HepG2 (cell line): ENCODE measurements around the gene ZNRD2. TPM values are rescaled to one million over a fixed set of nuclear protein-coding genes. Genes with fewer than 3 reads are reported as not detected.

Source experiments
- ARID2 ChIP-seq: sonication (generic); formaldehyde crosslinking; IDR thresholded peaks from 2 replicates; pipeline ENCODE4 v1.8.1; 2022; ENCODE audit warnings: mild to moderate bottlenecking, missing genetic modification reagents, borderline replicate concordance
- E2F5 ChIP-seq: sonication (generic); formaldehyde crosslinking; conservative IDR thresholded peaks from 2 replicates; pipeline ENCODE4 v1.4.0; 2020; ENCODE audit warnings: missing genetic modification reagents
- EEA1 ChIP-seq: sonication (generic); formaldehyde crosslinking; IDR thresholded peaks from 2 replicates; pipeline ENCODE4 v1.5.1; 2020; ENCODE audit warnings: mild to moderate bottlenecking, missing genetic modification reagents, borderline replicate concordance
- FOXJ3 ChIP-seq: sonication (generic); formaldehyde crosslinking; IDR thresholded peaks from 2 replicates; pipeline ENCODE4 v1.4.0; 2020; ENCODE audit warnings: missing genetic modification reagents, mild to moderate bottlenecking, borderline replicate concordance
- GABPB1 ChIP-seq: IDR thresholded peaks from 2 replicates; pipeline ENCODE4 v1.6.1; 2016; ENCODE audit warnings: mild to moderate bottlenecking, missing genetic modification reagents, moderate library complexity, missing compliant biosample characterization
- KLF16 ChIP-seq, 2 experiments: sonication (generic) in 1 of 2; formaldehyde crosslinking in 1 of 2; IDR thresholded peaks; 2 replicates each; pipeline versions ENCODE4 v1.6.1 to v1.8.0; 2016 to 2023; ENCODE audit warnings: missing genetic modification reagents in 2 of 2, missing compliant biosample characterization in 1 of 2
- MIER2 ChIP-seq: IDR thresholded peaks from 2 replicates; pipeline ENCODE4 v1.6.1; 2016; ENCODE audit warnings: missing biosample characterization, missing genetic modification reagents
- NCOA5 ChIP-seq: sonication (generic); formaldehyde crosslinking; IDR thresholded peaks from 2 replicates; pipeline ENCODE4 v1.4.0; 2020; ENCODE audit warnings: missing genetic modification reagents
- SP1 ChIP-seq, 2 experiments: fragments of 450-650 bp in 1 of 2; sonication (generic) in 1 of 2; formaldehyde crosslinking in 1 of 2; IDR thresholded peaks; 2 replicates each; pipeline versions ENCODE4 v1.4.0 to v1.6.1; 2016 to 2020; ENCODE audit warnings: missing genetic modification reagents in 1 of 2
- SP4 ChIP-seq: sonication (generic); formaldehyde crosslinking; IDR thresholded peaks from 2 replicates; pipeline ENCODE4 v1.8.1; 2023; ENCODE audit warnings: mild to moderate bottlenecking, missing genetic modification reagents
- TFE3 ChIP-seq: IDR thresholded peaks from 2 replicates; pipeline ENCODE4 v1.6.1; 2016
- ZFX ChIP-seq: sonication (generic); formaldehyde crosslinking; IDR thresholded peaks from 2 replicates; pipeline ENCODE4 v1.4.0; 2020; ENCODE audit warnings: mild to moderate bottlenecking, low read depth, missing genetic modification reagents, moderate library complexity
- ZGPAT ChIP-seq: IDR thresholded peaks from 2 replicates; pipeline ENCODE4 v1.6.1; 2016; ENCODE audit warnings: mild to moderate bottlenecking
- ZNF235 ChIP-seq: sonication (generic); formaldehyde crosslinking; IDR thresholded peaks from 2 replicates; pipeline ENCODE4 v1.8.1; 2023; ENCODE audit warnings: mild to moderate bottlenecking, missing genetic modification reagents, borderline replicate concordance
- ZNF251 ChIP-seq: sonication (generic); formaldehyde crosslinking; IDR thresholded peaks from 2 replicates; pipeline ENCODE4 v1.9.0; 2021; ENCODE audit warnings: mild to moderate bottlenecking, missing genetic modification reagents
- ZNF3 ChIP-seq: IDR thresholded peaks from 2 replicates; pipeline ENCODE4 v1.7.0; 2017; ENCODE audit warnings: inconsistent platforms
- ZNF383 ChIP-seq: sonication (generic); formaldehyde crosslinking; IDR thresholded peaks from 2 replicates; pipeline ENCODE4 v1.4.0; 2020; ENCODE audit warnings: missing genetic modification reagents, mild to moderate bottlenecking, borderline replicate concordance
- ZNF501 ChIP-seq: sonication (generic); formaldehyde crosslinking; IDR thresholded peaks from 2 replicates; pipeline ENCODE4 v1.5.1; 2020; ENCODE audit warnings: mild to moderate bottlenecking, moderate library complexity, missing genetic modification reagents
- ZNF510 ChIP-seq: sonication (generic); formaldehyde crosslinking; IDR thresholded peaks from 2 replicates; pipeline ENCODE4 v1.4.0; 2020; ENCODE audit warnings: low read depth, mild to moderate bottlenecking, missing genetic modification reagents
- ZNF550 ChIP-seq: sonication (generic); formaldehyde crosslinking; IDR thresholded peaks from 2 replicates; pipeline ENCODE4 v1.4.0; 2020; ENCODE audit warnings: mild to moderate bottlenecking, missing genetic modification reagents, borderline replicate concordance
- ZNF691 ChIP-seq: sonication (generic); formaldehyde crosslinking; IDR thresholded peaks from 2 replicates; pipeline ENCODE4 v1.4.0; 2020; ENCODE audit warnings: missing genetic modification reagents, low read depth, mild to moderate bottlenecking, borderline replicate concordance
- ZNF710 ChIP-seq: sonication (generic); formaldehyde crosslinking; IDR thresholded peaks from 2 replicates; pipeline ENCODE4 v1.5.0; 2020; ENCODE audit warnings: mild to moderate bottlenecking, missing genetic modification reagents, borderline replicate concordance
- ZNF841 ChIP-seq: sonication (generic); formaldehyde crosslinking; IDR thresholded peaks from 2 replicates; pipeline ENCODE4 v1.8.1; 2023; ENCODE audit warnings: missing genetic modification reagents, borderline replicate concordance
- polyA plus RNA-seq, 8 experiments: library from polyadenylated mRNA; depleted of rRNA in 3 of 8; stranded (reverse) in 7 of 8; unstranded in 1 of 8; fragments of >200 nt; fragmentation: Illumina TruSeq in 4 of 8; extraction: Trizol in 4 of 8; gene quantifications; 2 replicates each; pipeline versions ENCODE4 v1.2.1 to v1.2.3, GENCODE V29; 2011 to 2016; ENCODE audit warnings: low read depth in 4 of 8, missing spikeins in 1 of 8, mixed read lengths in 1 of 8; ENCODE audit not compliant: insufficient read depth in 1 of 8
- total RNA-seq, 5 experiments: library from RNA; depleted of rRNA; stranded (reverse); fragments of >200 nt; fragmentation: Illumina TruSeq; extraction: Trizol; gene quantifications; 2 replicates each; pipeline ENCODE4 v1.2.3, GENCODE V29; 2016; ENCODE audit warnings: low read depth in 1 of 5

The ZNRD2 gene
- total and polyA plus RNA-seq, 2 of the 13 experiments (the other 11 are each of a cell fraction or from before 2014, with no cell fraction given): 29.2 to 34.0 TPM

- no peak for TF ChIP-seq E2F5 (CRISPR knock-in tag)
- TF ChIP-seq TFE3 (CRISPR knock-in tag): no peak
- TF ChIP-seq NCOA5: no peak
- TF ChIP-seq ZNF691 (CRISPR knock-in tag): no peak
- TF ChIP-seq ZNF235 (CRISPR knock-in tag): 0 out of 2 replicates have a peak, but pooled peaks have one; percentile 52
- TF ChIP-seq ARID2: 0 out of 2 replicates have a peak, but pooled peaks have one; percentile 69
- 0 out of 2 replicates have a peak, but pooled peaks have one; percentile 5 for TF ChIP-seq ZGPAT (CRISPR knock-in tag)
- peak; percentile 55 for TF ChIP-seq ZFX (CRISPR knock-in tag)
- no peak for TF ChIP-seq ZNF550
- no peak for TF ChIP-seq ZNF841 (CRISPR knock-in tag)
- TF ChIP-seq ZNF710 (CRISPR knock-in tag): peak; percentile 33; the same call in 1 of the 2 replicates
- TF ChIP-seq SP4 (CRISPR knock-in tag): peak; percentile 54; the same call in 1 of the 2 replicates
- TF ChIP-seq MIER2 (CRISPR knock-in tag): no peak
- TF ChIP-seq FOXJ3 (CRISPR knock-in tag): no peak
- TF ChIP-seq KLF16 (CRISPR knock-in tag; IDR thresholded peaks at IDR 0.05): peak in 1 of 2 experiments; percentile 15; a peak in 2 of 4 replicates
- TF ChIP-seq ZNF383 (CRISPR knock-in tag): no peak
- no peak for TF ChIP-seq GABPB1
- no peak for TF ChIP-seq ZNF251 (CRISPR knock-in tag)
- 0 out of 2 replicates have a peak, but pooled peaks have one; percentile 32 for TF ChIP-seq EEA1 (CRISPR knock-in tag)
- TF ChIP-seq ZNF501 (CRISPR knock-in tag): no peak
- no peak for TF ChIP-seq SP1 (IDR thresholded peaks at IDR 0.05)
- no peak for TF ChIP-seq SP1 (CRISPR knock-in tag; IDR thresholded peaks at IDR 0.05)
- no peak for TF ChIP-seq ZNF3 (CRISPR knock-in tag)
- no peak for TF ChIP-seq ZNF510
Observed at GRCh38 chr11:65615950-65616574, 45.8 kb downstream of the ZNRD2 start (continued).
